Gastroesophageal sphincter (tissue), 4 donors: ENCODE results near the gene RTN4IP1. TPM values are rescaled to one million over a fixed set of nuclear protein-coding genes. Genes with fewer than 3 reads are reported as not detected.

ENCODE experiments used
- ATAC-seq: fragments of 150-250 bp; one replicate; pipeline ENCODE4 v1.9.1; 2016; ENCODE audit warnings: mild to moderate bottlenecking, moderate library complexity
- H3K27ac ChIP-seq, 4 donors: fragments of 200-600 bp; sonication (generic) in 3 of 4; 1 replicate in 3 of 4; 2 replicates in 1 of 4; pipeline ENCODE4 v1.5.1; 2016 to 2019
- H3K27me3 ChIP-seq: fragments of 200-600 bp; sonication (generic); one replicate; pipeline ENCODE4 v1.5.1; 2019
- H3K36me3 ChIP-seq, 2 donors: fragments of 200-600 bp; sonication (generic); one replicate each; pipeline ENCODE4 v1.5.1; 2019; ENCODE audit warnings: control low read depth in 1 of 2
- H3K4me1 ChIP-seq, 3 donors: fragments of 200-600 bp; sonication (generic); 1 replicate in 2 of 3; 2 replicates in 1 of 3; pipeline ENCODE4 v1.5.1; 2016 to 2019; ENCODE audit warnings: control low read depth in 2 of 3
- H3K4me3 ChIP-seq, 2 donors: fragments of 200-600 bp; sonication (generic); one replicate each; pipeline ENCODE4 v1.5.1; 2019; ENCODE audit warnings: mild to moderate bottlenecking in 1 of 2, moderate library complexity in 1 of 2
- H3K9me3 ChIP-seq, 3 donors: fragments of 200-600 bp; sonication (generic); one replicate each; pipeline ENCODE4 v1.5.1; 2017 to 2019; ENCODE audit warnings: control low read depth in 2 of 3
- CTCF ChIP-seq, 4 experiments: fragments of 200-600 bp in 2 of 4; fragments of 450-650 bp in 2 of 4; sonication (generic) in 1 of 4; IDR thresholded peaks; one replicate each; pipeline ENCODE4 v1.5.1; 2017 to 2019; ENCODE audit warnings: antibody characterized with exemption in 4 of 4, mild to moderate bottlenecking in 2 of 4, moderate library complexity in 2 of 4
- EP300 ChIP-seq: sonication (generic); formaldehyde crosslinking; IDR thresholded peaks from one replicate; pipeline ENCODE4 v1.6.1; 2017; ENCODE audit warnings: antibody characterized with exemption, mild to moderate bottlenecking
- POLR2A ChIP-seq, 2 donors: fragments of 450-650 bp; IDR thresholded peaks; one replicate each; pipeline ENCODE4 v1.6.1; 2017; ENCODE audit warnings: antibody characterized with exemption in 2 of 2, mild to moderate bottlenecking in 2 of 2, moderate library complexity in 1 of 2
- POLR2AphosphoS5 ChIP-seq: sonication (generic); formaldehyde crosslinking; IDR thresholded peaks from one replicate; pipeline ENCODE4 v1.6.1; 2017; ENCODE audit warnings: antibody characterized with exemption
- WGBS, 2 donors: methylation state at CpG; one replicate each; pipeline ENCODE4 v1.1.5; 2018; ENCODE audit warnings: low coverage in 1 of 2; 5-methylcytosine and 5-hydroxymethylcytosine counted together
- total RNA-seq, 4 donors: library from RNA; depleted of rRNA; stranded (reverse); fragments of >200 nt; gene quantifications; one replicate each; pipeline ENCODE4 v1.1.0, GENCODE V29; 2016

RTN4IP1 gene
- total RNA-seq, 4 donors from 2014 or later = 2.3 to 5.3 (median 3.5) TPM

- ATAC-seq = no peak
- Histone ChIP-seq H3K4me1 (no peaks in the 10 kb centered on the region), H3K27me3 (no peaks in the 10 kb centered on the region), H3K36me3 (peaks cover 0 to 16% of the 10 kb centered on the region in 2 donors), H3K4me3 (no peak overlapping the region), H3K27ac (no peak overlapping the region), H3K9me3 (no peaks in the 10 kb centered on the region)
- 80 to 96% methylated on average over 3 to 4 of the region's 7 CpGs for WGBS, 2 donors
- TF ChIP-seq CTCF (IDR thresholded peaks at IDR 0.05) = no peak
- no peak for TF ChIP-seq POLR2AphosphoS5
- no peak for TF ChIP-seq POLR2A (IDR thresholded peaks at IDR 0.05)
- no peak for TF ChIP-seq EP300
These were observed 7.9 kb upstream of the RTN4IP1 start for GRCh38 chr6:106637051-106637716.

- Histone ChIP-seq H3K36me3 (no peaks in the 10 kb centered on the region), H3K27me3 (no peaks in the 10 kb centered on the region), H3K27ac (no peak overlapping the region), H3K9me3 (no peaks in the 10 kb centered on the region), H3K4me3 (no peak overlapping the region), H3K4me1 (peaks cover 0 to 12% (median 4%) of the 10 kb centered on the region in 3 donors)
- 100% methylated on average over 5 of the region's 5 CpGs; no CpG with 5 or more reads in 1 of the 2 donors for WGBS, 2 donors
- no peak for ATAC-seq
- TF ChIP-seq CTCF (IDR thresholded peaks at IDR 0.05) (no peak), POLR2AphosphoS5 (no peak), EP300 (no peak), POLR2A (IDR thresholded peaks at IDR 0.05) (no peak)
These were observed 5.3 kb upstream of the RTN4IP1 start for GRCh38 chr6:106634565-106634964.

- H3K4me1 ChIP-seq = peaks cover 0 to 25% (median 4%) of the 10 kb centered on the region in 3 donors
- no peak overlapping the region for H3K4me3 ChIP-seq
- TF ChIP-seq CTCF (IDR thresholded peaks at IDR 0.05) (no peak), EP300 (no peak), POLR2AphosphoS5 (no peak), POLR2A (IDR thresholded peaks at IDR 0.05) (no peak)
- ATAC-seq = no peak
- no peaks in the 10 kb centered on the region for H3K27me3 ChIP-seq
- H3K9me3 ChIP-seq = no peaks in the 10 kb centered on the region
- 64 to 75% methylated on average over 1 of the region's 1 CpG for WGBS, 2 donors
- no peak overlapping the region for H3K27ac ChIP-seq
- H3K36me3 ChIP-seq = no peaks in the 10 kb centered on the region
These were observed 2.0 kb upstream of the RTN4IP1 start for GRCh38 chr6:106631346-106631745.

GRCh38 chr6:106630366-106630765 is 1.1 kb upstream of the RTN4IP1 start:
- no peak for ATAC-seq
- WGBS, 2 donors = 40 to 83% methylated on average over 4 to 5 of the region's 5 CpGs
- Histone ChIP-seq H3K27ac (no peak overlapping the region), H3K36me3 (no peaks in the 10 kb centered on the region), H3K27me3 (no peaks in the 10 kb centered on the region), H3K4me1 (peaks cover 0 to 25% (median 4%) of the 10 kb centered on the region in 3 donors), H3K9me3 (no peaks in the 10 kb centered on the region), H3K4me3 (peak overlapping the region; percentile 74 to 82)
- TF ChIP-seq POLR2A (IDR thresholded peaks at IDR 0.05) (no peak), POLR2AphosphoS5 (no peak), EP300 (no peak), CTCF (IDR thresholded peaks at IDR 0.05) (no peak)

- 0% methylated on average over 1 to 12 of the region's 14 CpGs for WGBS, 2 donors
These were observed 513 bp upstream of the RTN4IP1 start for GRCh38 chr6:106629859-106630163.

More at GRCh38 chr6:106629859-106630163, 513 bp upstream of the RTN4IP1 start:
- no peak for TF ChIP-seq CTCF (IDR thresholded peaks at IDR 0.05)
- no peak for TF ChIP-seq POLR2A (IDR thresholded peaks at IDR 0.05)
- no peak for TF ChIP-seq POLR2AphosphoS5
- TF ChIP-seq EP300 = no peak
- H3K27ac ChIP-seq = peak overlapping the region; percentile 32 to 85 (median 81)
- H3K4me1 ChIP-seq = peaks cover 0 to 25% (median 4%) of the 10 kb centered on the region in 3 donors
- no peaks in the 10 kb centered on the region for H3K27me3 ChIP-seq
- no peaks in the 10 kb centered on the region for H3K36me3 ChIP-seq
- H3K9me3 ChIP-seq = no peaks in the 10 kb centered on the region
- H3K4me3 ChIP-seq = peak overlapping the region; percentile 74 to 82
- no peak for ATAC-seq
